VCaP (cell line): ENCODE measurements around the gene MGLL.

ENCODE experiments used
- H3K27ac ChIP-seq: fragments of 450-650 bp; 2 replicates; pipeline ENCODE4 v1.5.1; 2017
- CTCF ChIP-seq: fragments of 450-650 bp; conservative IDR thresholded peaks from 2 replicates; pipeline ENCODE4 v1.5.1; 2017; ENCODE audit warnings: mild to moderate bottlenecking, moderate library complexity

MGLL gene

GRCh38 chr3:127763816-127764215 is 58.5 kb downstream of the MGLL start:
- TF ChIP-seq CTCF = no peak

GRCh38 chr3:127763337-127763736 is 59.0 kb downstream of the MGLL start:
- H3K27ac ChIP-seq = no peak overlapping the region

More at GRCh38 chr3:127763816-127764215, 58.5 kb downstream of the MGLL start:
- H3K27ac ChIP-seq = no peak overlapping the region

DNA sequence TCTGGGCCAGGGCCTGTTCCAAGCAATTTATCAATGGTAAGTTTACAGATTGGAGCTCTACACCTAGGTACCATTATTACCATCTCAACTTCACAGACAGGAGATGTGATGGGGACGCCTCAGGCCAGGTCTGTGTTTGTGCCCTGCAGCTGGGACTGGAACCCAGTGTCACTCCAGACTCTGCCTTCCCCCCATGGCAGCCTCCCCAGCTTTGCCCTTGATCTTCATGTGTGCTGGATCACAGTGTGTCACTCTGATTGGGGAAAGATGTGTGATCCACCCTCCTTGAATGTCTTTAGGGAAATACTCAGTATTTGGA is 59.6 kb downstream of the MGLL start:
- no peak overlapping the region for H3K27ac ChIP-seq
- no peak for TF ChIP-seq CTCF

More at GRCh38 chr3:127763337-127763736, 59.0 kb downstream of the MGLL start:
- no peak for TF ChIP-seq CTCF

DNA sequence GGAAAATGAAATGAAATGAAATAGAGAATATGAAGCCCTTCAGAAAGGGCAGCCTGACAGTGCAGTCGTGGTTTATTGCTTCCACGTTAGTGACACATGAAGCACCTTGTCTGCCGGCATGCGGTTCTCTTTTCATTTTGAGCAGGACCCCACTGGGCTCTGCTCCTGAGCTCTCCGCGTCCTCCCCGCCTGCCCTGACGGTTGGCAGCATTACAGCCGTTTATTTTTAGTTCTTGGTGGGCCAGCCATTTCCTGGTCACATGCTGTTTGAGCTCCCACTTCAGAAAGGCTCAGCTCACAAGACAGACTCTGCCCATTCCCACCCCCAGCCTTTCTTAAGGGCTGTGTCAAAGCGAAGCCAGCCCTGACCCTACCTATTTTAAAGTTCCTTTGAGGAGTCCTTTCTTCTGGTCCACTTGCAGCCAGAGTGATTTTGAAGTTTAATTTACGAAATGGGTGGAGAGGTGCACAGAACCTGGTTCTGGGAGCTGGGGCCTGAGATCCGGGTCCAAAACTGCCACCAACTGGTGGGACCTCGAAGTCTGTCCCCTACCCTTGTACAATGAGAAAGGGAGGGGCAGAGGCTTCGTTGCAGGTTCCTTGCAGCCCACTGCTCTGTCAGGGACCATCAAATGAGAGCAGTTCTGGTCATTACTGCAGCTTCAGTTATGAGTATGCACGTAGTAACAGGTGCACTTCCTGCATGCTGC is 60.1 kb downstream of the MGLL start:
- no peak for TF ChIP-seq CTCF
- H3K27ac ChIP-seq = no peak overlapping the region

GRCh38 chr3:127761441-127761801 is 60.9 kb downstream of the MGLL start:
- no peak for TF ChIP-seq CTCF
- no peak overlapping the region for H3K27ac ChIP-seq

- no peak overlapping the region for H3K27ac ChIP-seq
These were observed 61.4 kb downstream of the MGLL start for GRCh38 chr3:127760791-127761440.

GRCh38 chr3:127760361-127760760 is 62.0 kb downstream of the MGLL start:
- TF ChIP-seq CTCF = no peak
- H3K27ac ChIP-seq = no peak overlapping the region

More at GRCh38 chr3:127760791-127761440, 61.4 kb downstream of the MGLL start:
- no peak for TF ChIP-seq CTCF
